Prostate gland (tissue), 2 donors: Measurements from ENCODE around the gene TIE1.

ENCODE experiments used
- CTCF ChIP-seq, 4 experiments: fragments of 200-600 bp in 2 of 4; fragments of 450-650 bp in 2 of 4; sonication (generic) in 2 of 4; IDR thresholded peaks; 1 replicate in 3 of 4; 2 replicates in 1 of 4; pipeline ENCODE4 v1.5.1; 2016 to 2019; ENCODE audit warnings: antibody characterized with exemption in 4 of 4, mild to moderate bottlenecking in 2 of 4, moderate library complexity in 2 of 4
- POLR2A ChIP-seq: fragments of 450-650 bp; IDR thresholded peaks from one replicate; pipeline ENCODE4 v1.6.1; 2016; ENCODE audit warnings: antibody characterized with exemption, mild to moderate bottlenecking
- POLR2AphosphoS5 ChIP-seq: sonication (generic); formaldehyde crosslinking; IDR thresholded peaks from one replicate; pipeline ENCODE4 v1.6.1; 2017; ENCODE audit warnings: antibody characterized with exemption

- TF ChIP-seq POLR2A (no peak), CTCF (IDR thresholded peaks at IDR 0.05) (no peak), POLR2AphosphoS5 (no peak)
These were observed 8.7 kb downstream of the TIE1 start for GRCh38 chr1:43309405-43310025.
